GM12801 (cell line): ENCODE results near the gene PFN2.

Source experiments
- CTCF ChIP-seq: IDR thresholded peaks from one replicate; pipeline ENCODE4 v1.5.1; 2011; ENCODE audit warnings: control low read depth; ENCODE audit not compliant: insufficient read length; ENCODE audit errors: extremely low read depth

The PFN2 gene

GRCh38 chr3:149971403-149972075 is 844 bp upstream of the PFN2 start:
- no peak for TF ChIP-seq CTCF

- TF ChIP-seq CTCF, result no peak
These were observed 567 bp downstream of the PFN2 start for GRCh38 chr3:149969940-149970715.

GRCh38 chr3:149969110-149969939 is 1.4 kb downstream of the PFN2 start:
- TF ChIP-seq CTCF, result no peak

- TF ChIP-seq CTCF, result no peak
These were observed 2.5 kb downstream of the PFN2 start for GRCh38 chr3:149968216-149968615.

GRCh38 chr3:149967086-149967685 is 3.5 kb downstream of the PFN2 start:
- TF ChIP-seq CTCF, result no peak

GRCh38 chr3:149965278-149965677 is 5.4 kb downstream of the PFN2 start:
- TF ChIP-seq CTCF, result no peak

GRCh38 chr3:149964291-149964690 is 6.4 kb downstream of the PFN2 start:
- no peak for TF ChIP-seq CTCF
